Renal cortical epithelial cell (primary cell): ENCODE measurements around the gene TEX19. TPM values are rescaled to one million over a fixed set of nuclear protein-coding genes. Genes with fewer than 3 reads are reported as not detected.
"Not testable (repeated sequence)": the region's sequence is repeated elsewhere in the genome, so short reads cannot be mapped to it uniquely, and the experiment has no call there.

ENCODE experiments used
- DNase-seq: peaks from one replicate; pipeline ENCODE4 v3.0.0-alpha.2; 2011; ENCODE audit warnings: low read depth
- total RNA-seq: library from RNA; depleted of rRNA; stranded (reverse); fragments of >200 nt; gene quantifications from 2 replicates; pipeline ENCODE4 v1.2.3, GENCODE V29; 2014

TEX19 gene
- total RNA-seq, 1 donor from 2014 or later = 0.05 TPM

DNA sequence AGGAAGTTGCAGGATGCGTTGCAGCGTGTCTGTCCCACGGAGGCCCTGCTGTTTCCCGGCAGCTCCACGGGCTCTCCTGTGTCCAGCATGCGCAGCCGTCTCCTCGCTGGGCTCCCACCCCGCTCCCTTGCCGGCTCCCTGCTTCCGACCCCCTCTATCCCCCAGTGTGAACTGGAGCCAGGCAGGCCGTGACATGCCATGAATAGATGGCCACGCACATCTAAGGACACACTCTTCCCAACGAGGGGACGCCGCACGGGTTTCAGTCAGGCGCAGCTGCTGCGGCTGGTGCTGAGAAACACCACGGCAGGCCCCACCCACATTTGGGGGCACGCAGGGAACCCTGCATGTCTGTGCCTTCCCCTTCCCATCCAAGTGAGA lies 49.9 kb downstream of the TEX19 start:
- no peak for DNase-seq

DNA sequence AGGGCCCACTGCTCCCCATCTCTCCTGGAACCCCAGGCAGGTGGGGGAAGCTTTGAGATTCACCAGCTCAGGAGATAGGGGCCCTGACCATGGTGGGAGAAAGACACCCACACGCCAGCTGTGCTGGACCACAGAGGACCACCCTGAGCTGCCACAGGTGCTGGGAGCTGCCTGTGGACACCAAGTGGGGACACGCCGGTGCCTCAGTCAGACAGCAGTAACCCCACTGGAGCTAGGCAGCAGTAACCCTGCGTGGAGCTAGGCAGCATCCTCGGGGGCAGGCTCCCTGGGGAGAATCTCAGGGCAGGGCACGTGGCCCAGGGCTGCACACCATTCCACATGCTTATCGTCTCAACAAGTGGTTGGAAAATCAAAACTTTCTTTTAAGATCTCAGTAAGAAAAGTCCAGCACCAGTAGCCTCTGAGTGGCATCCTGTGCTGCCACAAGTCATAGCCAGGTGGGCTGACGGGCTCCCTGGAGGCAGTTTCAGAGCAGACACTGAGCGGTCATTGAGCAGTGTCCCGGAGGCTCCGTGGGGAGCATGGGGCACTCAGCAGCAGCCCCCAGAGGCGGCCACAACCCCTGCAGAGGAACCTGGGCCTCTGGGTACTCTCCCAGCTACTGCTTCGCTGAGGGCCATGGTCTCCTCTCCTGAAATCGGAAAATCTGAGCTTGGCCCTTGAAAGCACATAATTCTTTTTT lies 51.1 kb downstream of the TEX19 start:
- DNase-seq = no peak

DNA sequence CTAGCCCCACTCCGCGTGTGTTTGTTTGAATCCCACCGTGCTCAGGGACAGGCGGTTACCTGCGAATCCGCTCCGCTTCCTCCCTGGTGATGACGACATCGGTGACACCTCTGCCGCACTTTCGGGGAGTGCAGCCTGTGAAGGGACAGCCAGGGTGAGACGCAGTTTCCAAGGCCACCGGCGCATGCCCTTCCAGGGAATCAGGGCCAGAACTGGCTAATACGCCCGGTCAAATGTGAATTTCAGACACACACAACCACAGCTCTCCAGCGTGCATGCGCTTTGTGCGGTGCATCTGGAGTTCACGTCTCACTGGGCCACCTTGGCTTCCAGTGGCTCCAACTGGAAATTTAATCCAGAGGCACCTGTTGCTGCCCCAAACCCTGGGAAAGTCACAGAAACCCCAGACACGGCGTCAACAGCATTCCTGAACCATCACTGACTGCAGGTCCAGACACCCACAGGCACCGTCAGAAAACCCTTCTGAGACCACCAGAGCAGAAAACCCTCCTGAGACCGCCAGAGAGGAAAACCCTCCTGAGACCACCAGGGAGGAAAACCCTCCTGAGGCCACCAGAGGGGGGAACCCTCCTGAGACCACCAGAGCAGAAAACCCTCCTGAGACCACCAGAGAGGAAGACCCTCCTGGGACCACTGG lies 52.5 kb downstream of the TEX19 start:
- DNase-seq = no peak

DNA sequence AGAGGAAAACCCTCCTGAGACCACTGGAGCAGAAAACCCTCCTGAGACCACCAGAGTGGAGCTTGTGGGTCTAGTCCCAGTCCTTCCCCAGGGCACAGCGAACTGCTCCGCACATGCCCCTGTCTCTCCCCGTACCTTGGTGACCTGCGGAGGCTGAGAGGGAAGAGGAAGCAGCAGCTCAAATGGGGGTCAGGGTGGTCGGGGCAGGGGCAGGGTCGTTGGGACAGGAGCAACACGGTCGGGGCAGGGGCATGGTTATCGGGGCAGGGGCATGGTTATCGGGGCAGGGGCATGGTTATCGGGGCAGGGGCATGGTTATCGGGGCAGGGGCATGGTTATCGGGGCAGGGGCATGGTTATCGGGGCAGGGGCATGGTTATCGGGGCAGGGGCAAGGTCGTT lies 53.0 kb downstream of the TEX19 start:
- DNase-seq = not testable (repeated sequence)

DNA sequence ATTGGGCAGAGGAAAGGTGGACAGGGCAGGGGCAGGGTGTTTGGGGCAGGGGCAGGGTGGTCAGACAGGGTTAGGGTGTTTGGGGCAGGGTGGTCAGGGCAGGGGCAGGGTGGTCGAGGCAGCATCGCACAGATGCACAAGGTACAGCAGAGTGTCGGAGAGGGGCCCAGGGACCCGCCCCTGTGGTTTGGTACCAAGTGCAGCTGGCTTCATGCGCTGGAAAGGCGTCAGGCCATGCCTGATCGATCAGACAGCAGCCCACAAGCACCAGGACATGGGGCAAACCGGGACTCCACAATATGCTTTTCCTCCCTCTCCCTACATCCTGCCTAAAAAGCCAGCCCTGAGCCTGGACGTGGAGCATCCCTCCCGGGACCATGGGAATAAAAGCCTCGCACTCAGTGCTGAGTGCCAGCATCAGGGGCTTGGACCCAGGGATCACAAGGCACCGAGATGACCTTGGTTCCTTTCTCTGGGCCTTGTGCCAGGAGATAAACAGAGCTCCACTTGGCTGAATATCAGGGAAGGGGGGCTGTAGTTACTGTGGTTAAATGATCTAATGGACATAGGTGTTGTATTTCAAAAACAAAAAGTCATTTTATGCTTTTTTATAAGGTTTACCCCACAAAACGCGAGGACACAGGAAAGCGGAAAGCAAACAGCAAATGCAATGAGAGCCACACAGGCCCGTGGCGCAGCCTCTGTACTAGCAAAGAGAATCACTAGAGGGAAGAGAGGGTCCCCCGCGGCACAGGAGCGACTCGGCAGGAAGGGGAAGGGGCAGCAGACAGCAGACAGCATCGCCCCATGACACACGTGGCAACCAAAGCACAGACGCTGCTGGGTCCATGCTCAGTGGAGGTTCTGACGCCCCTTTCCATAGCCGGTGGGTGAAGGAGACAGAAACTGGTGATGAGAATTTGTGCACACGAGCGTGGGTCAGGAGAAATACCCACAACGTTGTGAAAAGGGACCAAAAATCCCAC lies 53.8 kb downstream of the TEX19 start:
- DNase-seq = no peak

Other genes starting within 250 kb of the TEX19 start
- 7.3 and 28.2 TPM in 2 replicates for gene CCDC57, start 146.4 kb upstream of the TEX19 start, total RNA-seq
- gene SLC16A3, start 130.2 kb upstream of the TEX19 start, total RNA-seq = 290 and 393 TPM in 2 replicates
- gene CSNK1D, start 85.5 kb upstream of the TEX19 start, total RNA-seq = 55.4 and 115 TPM in 2 replicates
- gene CD7, start 41.6 kb upstream of the TEX19 start, total RNA-seq = not detected in 2 replicates
- gene SECTM1, start 25.5 kb upstream of the TEX19 start, total RNA-seq = 2.4 and 7.8 TPM in 2 replicates
- gene UTS2R, start 12.5 kb downstream of the TEX19 start, total RNA-seq = 0.10 TPM in 1 of 2 replicates, not detected in the other
- 8.5 and 21.7 TPM in 2 replicates for gene HEXD, start 59.1 kb downstream of the TEX19 start, total RNA-seq
- 37.2 and 48.7 TPM in 2 replicates for gene OGFOD3, start 59.3 kb downstream of the TEX19 start, total RNA-seq
- gene CYBC1, start 91.5 kb downstream of the TEX19 start, total RNA-seq = 30.6 and 100 TPM in 2 replicates
- gene NARF, start 99.5 kb downstream of the TEX19 start, total RNA-seq = 31.1 and 52.4 TPM in 2 replicates
- gene FOXK2, start 160.5 kb downstream of the TEX19 start, total RNA-seq = 20.1 and 35.5 TPM in 2 replicates